RWPE2 (cell line): ENCODE data around the gene PLEKHF1.

ENCODE experiments used
- ATAC-seq: fragments of 200-7000 bp; cut with Tn5 transposase; 3 replicates; pipeline ENCODE4 v1.9.1; 2021; ENCODE audit warnings: low read depth
- DNase-seq: peaks from one replicate; pipeline ENCODE4 v3.0.0-alpha.2; 2020; ENCODE audit warnings: low spot score
- H3K27ac ChIP-seq: fragments of 450-650 bp; 2 replicates; pipeline ENCODE4 v1.5.1; 2017; ENCODE audit warnings: mild to moderate bottlenecking; ENCODE audit not compliant: poor library complexity, severe bottlenecking
- H3K27me3 ChIP-seq: fragments of 250-450 bp; sonication (Bioruptor Pico); 2 replicates; pipeline ENCODE4 v1.5.1; 2021; ENCODE audit warnings: mild to moderate bottlenecking, moderate library complexity; ENCODE audit not compliant: insufficient read depth, poor library complexity, severe bottlenecking
- H3K36me3 ChIP-seq: fragments of 250-450 bp; sonication (Bioruptor Pico); 2 replicates; pipeline ENCODE4 v1.5.1; 2020; ENCODE audit warnings: low read depth, mild to moderate bottlenecking, moderate library complexity
- H3K4me1 ChIP-seq: fragments of 250-450 bp; sonication (Bioruptor Pico); 2 replicates; pipeline ENCODE4 v1.5.1; 2021; ENCODE audit warnings: mild to moderate bottlenecking, moderate library complexity; ENCODE audit not compliant: insufficient read depth, poor library complexity, severe bottlenecking
- H3K4me3 ChIP-seq: fragments of 250-450 bp; sonication (Bioruptor Pico); 2 replicates; pipeline ENCODE4 v1.5.1; 2021; ENCODE audit warnings: mild to moderate bottlenecking, moderate library complexity; ENCODE audit not compliant: severe bottlenecking
- H3K9me3 ChIP-seq: fragments of 250-450 bp; sonication (Bioruptor Pico); 2 replicates; pipeline ENCODE4 v1.5.1; 2021; ENCODE audit warnings: mild to moderate bottlenecking, moderate library complexity; ENCODE audit not compliant: severe bottlenecking
- CTCF ChIP-seq: fragments of 450-650 bp; IDR thresholded peaks from one replicate; pipeline ENCODE4 v1.5.1; 2017; ENCODE audit warnings: mild to moderate bottlenecking, moderate library complexity; ENCODE audit not compliant: poor library complexity, severe bottlenecking

The PLEKHF1 gene

GRCh38 chr19:29618434-29618833 is 46.8 kb upstream of the PLEKHF1 start:
- no peak for ATAC-seq
- Histone ChIP-seq H3K4me3 (no peak overlapping the region), H3K36me3 (peaks cover 9% of the 10 kb centered on the region), H3K27ac (no peak overlapping the region), H3K4me1 (no peaks in the 10 kb centered on the region), H3K27me3 (no peaks in the 10 kb centered on the region), H3K9me3 (no peaks in the 10 kb centered on the region)
- no peak for TF ChIP-seq CTCF
- no peak for DNase-seq

- H3K4me3 ChIP-seq, result no peak overlapping the region
- TF ChIP-seq CTCF, result no peak
- H3K27me3 ChIP-seq, result no peaks in the 10 kb centered on the region
- DNase-seq (no peak), ATAC-seq (no peak)
- no peaks in the 10 kb centered on the region for H3K9me3 ChIP-seq
- no peak overlapping the region for H3K27ac ChIP-seq
- peaks cover 7% of the 10 kb centered on the region for H3K36me3 ChIP-seq
- H3K4me1 ChIP-seq, result no peaks in the 10 kb centered on the region
Measured at GRCh38 chr19:29618871-29619270, 46.4 kb upstream of the PLEKHF1 start.

GRCh38 chr19:29620931-29621351 is 44.3 kb upstream of the PLEKHF1 start:
- no peaks in the 10 kb centered on the region for H3K9me3 ChIP-seq
- no peaks in the 10 kb centered on the region for H3K4me1 ChIP-seq
- DNase-seq (no peak), ATAC-seq (no peak)
- no peak overlapping the region for H3K4me3 ChIP-seq
- no peak overlapping the region for H3K27ac ChIP-seq
- no peaks in the 10 kb centered on the region for H3K27me3 ChIP-seq
- no peak for TF ChIP-seq CTCF
- H3K36me3 ChIP-seq, result no peaks in the 10 kb centered on the region

- ATAC-seq (0 out of 3 replicates have a peak, but pooled peaks have one; percentile 31), DNase-seq (no peak)
Measured at GRCh38 chr19:29622166-29623070, 42.8 kb upstream of the PLEKHF1 start.

More at GRCh38 chr19:29622166-29623070, 42.8 kb upstream of the PLEKHF1 start:
- Histone ChIP-seq H3K27ac (no peak overlapping the region), H3K4me3 (no peak overlapping the region), H3K9me3 (no peaks in the 10 kb centered on the region), H3K27me3 (no peaks in the 10 kb centered on the region), H3K4me1 (no peaks in the 10 kb centered on the region), H3K36me3 (no peaks in the 10 kb centered on the region)
- no peak for TF ChIP-seq CTCF
